IMR-90 (cell line): ENCODE data around the gene PDCL2. TPM values are rescaled to one million over a fixed set of nuclear protein-coding genes. Genes with fewer than 3 reads are reported as not detected.

Experiments used
- ATAC-seq: fragments of 200-7000 bp; cut with Tn5 transposase; 2 replicates; pipeline ENCODE4 v1.9.1; 2020; ENCODE audit warnings: low read depth, mild to moderate bottlenecking, moderate library complexity
- BruUV-seq: library from RNA; stranded (reverse); fragments of 400-500 nt; replicated peaks from 2 replicates; lab custom pipeline; 2021; lab: Mats Ljungman, UMichigan
- CTCF ChIA-PET: fragments of 300-600 bp; formaldehyde crosslinking; extraction: SDS; loops from one replicate; lab custom pipeline; 2021; ENCODE audit warnings: antibody characterized with exemption; lab: Yijun Ruan, JAX
- POLR2A ChIA-PET: fragments of 300-600 bp; sonication (Branson Sonifier 250); formaldehyde crosslinking; loops from one replicate; lab custom pipeline; 2022; ENCODE audit warnings: antibody characterized with exemption; ENCODE audit not compliant: unreplicated experiment; lab: Charles Lee
- DNase-seq: peaks from one replicate; pipeline ENCODE4 v3.0.0; 2013
- H2AFZ ChIP-seq: replicated peaks from 2 replicates; pipeline ENCODE3; 2013; ENCODE audit warnings: low read length, mild to moderate bottlenecking; ENCODE audit not compliant: poor library complexity
- H2AK5ac ChIP-seq: 2 replicates; pipeline ENCODE4 v1.6.1; 2013; ENCODE audit warnings: low read depth, low read length, inconsistent platforms
- H2AK9ac ChIP-seq: replicated peaks from 2 replicates; pipeline ENCODE3; 2013; ENCODE audit warnings: mild to moderate bottlenecking, low read depth, low read length, moderate library complexity; ENCODE audit not compliant: poor library complexity
- H2BK120ac ChIP-seq: 2 replicates; pipeline ENCODE4 v1.6.1; 2013; ENCODE audit warnings: low read depth, low read length, inconsistent platforms
- H2BK15ac ChIP-seq: 3 replicates; pipeline ENCODE4 v1.6.1; 2013; ENCODE audit warnings: low read depth, low read length, inconsistent platforms
- H2BK20ac ChIP-seq: 2 replicates; pipeline ENCODE4 v1.6.1; 2013; ENCODE audit warnings: low read depth, mild to moderate bottlenecking, inconsistent platforms, low read length, moderate library complexity
- H2BK5ac ChIP-seq: 2 replicates; pipeline ENCODE4 v1.6.1; 2013; ENCODE audit warnings: mild to moderate bottlenecking, low read depth, low read length, inconsistent platforms; ENCODE audit not compliant: poor library complexity, severe bottlenecking
- H3K14ac ChIP-seq: replicated peaks from 2 replicates; pipeline ENCODE4 v1.6.1; 2013; ENCODE audit warnings: low read depth, low read length, inconsistent platforms
- H3K18ac ChIP-seq: 2 replicates; pipeline ENCODE4 v1.6.1; 2013; ENCODE audit warnings: low read depth, low read length, control low read depth
- H3K23ac ChIP-seq: 2 replicates; pipeline ENCODE4 v1.6.1; 2013; ENCODE audit warnings: low read depth, low read length, inconsistent platforms
- H3K27ac ChIP-seq: 2 replicates; pipeline ENCODE4 v1.5.1; 2013; ENCODE audit warnings: mild to moderate bottlenecking, control low read depth, low read length; ENCODE audit not compliant: insufficient read depth
- H3K27me3 ChIP-seq: 2 replicates; pipeline ENCODE4 v1.6.1; 2013; ENCODE audit warnings: low read length; ENCODE audit not compliant: control insufficient read depth, insufficient read depth
- H3K36me3 ChIP-seq: 2 replicates; pipeline ENCODE4 v1.6.1; 2013; ENCODE audit warnings: low read length, mixed read lengths; ENCODE audit not compliant: control insufficient read depth, insufficient read depth
- H3K4ac ChIP-seq: 2 replicates; pipeline ENCODE4 v1.6.1; 2013; ENCODE audit warnings: low read depth, low read length, inconsistent platforms
- H3K4me1 ChIP-seq: 2 replicates; pipeline ENCODE4 v1.6.1; 2013; ENCODE audit warnings: low read length, mixed read lengths; ENCODE audit not compliant: control insufficient read depth, insufficient read depth
- H3K4me2 ChIP-seq: 2 replicates; pipeline ENCODE4 v1.6.1; 2013; ENCODE audit warnings: low read depth, mild to moderate bottlenecking, control low read depth, low read length, moderate library complexity
- H3K4me3 ChIP-seq: 2 replicates; pipeline ENCODE4 v1.5.1; 2013; ENCODE audit warnings: low read depth, mild to moderate bottlenecking, control low read depth, low read length, moderate library complexity; ENCODE audit not compliant: insufficient read depth
- H3K56ac ChIP-seq: 2 replicates; pipeline ENCODE4 v1.6.1; 2013; ENCODE audit warnings: low read length, inconsistent platforms; ENCODE audit not compliant: insufficient read depth; ENCODE audit errors: extremely low read depth
- H3K79me1 ChIP-seq, 2 experiments: 2 replicates each; pipeline ENCODE4 v1.6.1; 2013; ENCODE audit warnings: low read length in 2 of 2, inconsistent platforms in 1 of 2, low read depth in 1 of 2
- H3K9ac ChIP-seq: 2 replicates; pipeline ENCODE4 v1.6.1; 2013; ENCODE audit warnings: low read depth, low read length, control low read depth
- H3K9me1 ChIP-seq: 2 replicates; pipeline ENCODE4 v1.6.1; 2013; ENCODE audit warnings: low read length, inconsistent platforms; ENCODE audit not compliant: insufficient read depth
- H3K9me3 ChIP-seq: 2 replicates; pipeline ENCODE4 v1.6.1; 2013; ENCODE audit warnings: low read length; ENCODE audit not compliant: control insufficient read depth, insufficient read depth
- H4K20me1 ChIP-seq: 2 replicates; pipeline ENCODE4 v1.6.1; 2013; ENCODE audit warnings: low read length, inconsistent platforms; ENCODE audit not compliant: insufficient read depth
- H4K5ac ChIP-seq: 2 replicates; pipeline ENCODE4 v1.6.1; 2013; ENCODE audit warnings: mild to moderate bottlenecking, low read depth, low read length, control low read depth
- H4K8ac ChIP-seq, 2 experiments: 2 replicates each; pipeline ENCODE4 v1.6.1; 2013; ENCODE audit warnings: low read depth in 2 of 2, low read length in 2 of 2, control low read depth in 1 of 2, inconsistent platforms in 1 of 2
- H4K91ac ChIP-seq: 2 replicates; pipeline ENCODE4 v1.6.1; 2013; ENCODE audit warnings: low read depth, low read length, inconsistent platforms; ENCODE audit not compliant: insufficient read depth
- CEBPB ChIP-seq: IDR thresholded peaks from 2 replicates; pipeline ENCODE4 v1.6.1; 2012; ENCODE audit warnings: low read depth, low read length, improper control_type of control experiment
- CTCF ChIP-seq: conservative IDR thresholded peaks from 2 replicates; pipeline ENCODE4 v1.5.1; 2012; ENCODE audit warnings: mild to moderate bottlenecking, low read depth, low read length, improper control_type of control experiment
- MAFK ChIP-seq: IDR thresholded peaks from 2 replicates; pipeline ENCODE4 v1.6.1; 2012; ENCODE audit warnings: low read depth, low read length, improper control_type of control experiment
- MAZ ChIP-seq: IDR thresholded peaks from 2 replicates; pipeline ENCODE4 v1.6.1; 2012; ENCODE audit warnings: low read depth, mild to moderate bottlenecking, low read length, improper control_type of control experiment, moderate library complexity, borderline replicate concordance
- MXI1 ChIP-seq: IDR thresholded peaks from 2 replicates; pipeline ENCODE4 v1.6.1; 2012; ENCODE audit warnings: low read depth, mild to moderate bottlenecking, low read length, moderate library complexity, borderline replicate concordance
- NFE2L2 ChIP-seq: fragments of 150-350 bp; IDR thresholded peaks from 2 replicates; pipeline ENCODE4 v1.6.1; 2016; ENCODE audit warnings: low read depth, mild to moderate bottlenecking, low read length
- RCOR1 ChIP-seq: IDR thresholded peaks from 2 replicates; pipeline ENCODE4 v1.6.1; 2012; ENCODE audit warnings: mild to moderate bottlenecking, low read length, improper control_type of control experiment; ENCODE audit not compliant: insufficient replicate concordance
- RFX5 ChIP-seq: IDR thresholded peaks from 2 replicates; pipeline ENCODE4 v1.8.0; 2012; ENCODE audit warnings: low read depth, mild to moderate bottlenecking, low read length, moderate library complexity
- SMC3 ChIP-seq: fragments of 150-350 bp; IDR thresholded peaks from 2 replicates; pipeline ENCODE4 v1.6.1; 2016; ENCODE audit warnings: low read depth, mild to moderate bottlenecking, antibody characterized with exemption, low read length, moderate library complexity
- USF2 ChIP-seq: fragments of 150-350 bp; IDR thresholded peaks from 2 replicates; pipeline ENCODE4 v1.6.1; 2017; ENCODE audit warnings: mild to moderate bottlenecking, antibody characterized with exemption, low read length, low read depth
- WGBS, 2 experiments: methylation state at CpG; one replicate each; pipeline versions ENCODE4 v1.1.5 to v1.1.7; 2013; ENCODE audit warnings: missing lambda C conversion rate in 2 of 2; ENCODE audit not compliant: insufficient read length in 1 of 2; ENCODE audit errors: extremely low coverage in 2 of 2; 5-methylcytosine and 5-hydroxymethylcytosine counted together
- dilution Hi-C: fragments of 300-500 bp; cut with HindIII; formaldehyde crosslinking; loops from one replicate; pipeline ENCODE4 v1.14.3; 2018; ENCODE audit warnings: low sequenced_read_pairs; ENCODE audit not compliant: unreplicated experiment
- in situ Hi-C: fragments of 300-500 bp; cut with MboI; formaldehyde crosslinking; loops from 3 replicates; pipeline ENCODE4 v1.14.3; 2019; ENCODE audit warnings: low sequenced_read_pairs, inconsistent platforms, mixed read lengths
- intact Hi-C: fragments of 100-400 bp; cut with micrococcal nuclease; formaldehyde crosslinking; loops from 2 replicates; pipeline ENCODE4 v1.10.0; 2022
- polyA plus RNA-seq, 3 experiments: library from polyadenylated mRNA; depleted of rRNA; stranded (reverse); fragments of >200 nt; gene quantifications; 2 replicates each; pipeline ENCODE4 v1.2.3, GENCODE V29; 2012; ENCODE audit warnings: low replicate concordance in 1 of 3
- total RNA-seq: library from RNA; depleted of rRNA; stranded (reverse); fragments of >200 nt; gene quantifications from 2 replicates; pipeline ENCODE4 v1.2.3, GENCODE V29; 2012

Gene PDCL2
- total and polyA plus RNA-seq, 2 of the 4 experiments (the other 2 are of a cell fraction): not detected

GRCh38 chr4:55634417-55635128 lies 42.5 kb upstream of the PDCL2 start:
- Histone ChIP-seq H3K27me3 (peaks cover 33% of the 10 kb centered on the region), H3K9ac (no peak overlapping the region), H2AFZ (no peak overlapping the region), H4K5ac (no peak overlapping the region), H2BK120ac (no peak overlapping the region), H3K18ac (no peak overlapping the region), H3K4ac (no peak overlapping the region), H3K4me2 (no peak overlapping the region), H3K9me1 (no peaks in the 10 kb centered on the region), H4K91ac (no peak overlapping the region), H2BK15ac (no peak overlapping the region), H3K23ac (no peak overlapping the region), H2BK20ac (no peak overlapping the region), H3K14ac (no peak overlapping the region), H2BK5ac (no peak overlapping the region), H3K56ac (no peak overlapping the region), H2AK5ac (no peak overlapping the region), H4K8ac (no peak overlapping the region), H3K4me1 (no peaks in the 10 kb centered on the region; the same call in 1 of the 2 replicates), H3K36me3 (no peaks in the 10 kb centered on the region), H2AK9ac (no peak overlapping the region), H4K20me1 (no peaks in the 10 kb centered on the region), H3K9me3 (no peaks in the 10 kb centered on the region), H3K79me1 (no peaks in the 10 kb centered on the region), H3K4me3 (no peak overlapping the region), H3K27ac (no peak overlapping the region)
- ATAC-seq (no peak), DNase-seq (no peak)
- in situ Hi-C loops (no loop called here), dilution Hi-C loops (no loop called here), intact Hi-C loops (loop anchor here (5.0 kb wide), 1 partner anchor 287 kb away; the partner anchor contains the start of gene SRD5A3)
- no peak for TF ChIP-seq NFE2L2
- TF ChIP-seq CTCF: no peak
- no peak for TF ChIP-seq CEBPB
- no peak for TF ChIP-seq RFX5
- no peak for TF ChIP-seq MAFK
- TF ChIP-seq RCOR1: no peak
- no peak for TF ChIP-seq USF2
- no peak for TF ChIP-seq SMC3
- TF ChIP-seq MXI1: no peak
- no peak for TF ChIP-seq MAZ
- ChIA-PET POLR2A (no interaction called here), CTCF (no interaction called here)
- BruUV-seq: no TSS peak
- no CpG with 5 or more reads among the region's 3 CpGs for WGBS, 2 experiments
